Right cardiac atrium (tissue), 5 donors: Measurements from ENCODE around the gene POPDC2. TPM values are rescaled to one million over a fixed set of nuclear protein-coding genes. Genes with fewer than 3 reads are reported as not detected.
"Not testable (repeated sequence)": the region's sequence is repeated elsewhere in the genome, so short reads cannot be mapped to it uniquely, and the experiment has no call there.

ENCODE experiments used
- ATAC-seq, 2 donors: fragments of 200-7000 bp; cut with Tn5 transposase; one replicate each; pipeline versions ENCODE4 v1.8.0 to v1.9.1; 2020; ENCODE audit warnings: moderate library complexity in 2 of 2, mild to moderate bottlenecking in 1 of 2
- DNase-seq, 3 donors: peaks; one replicate each; pipeline ENCODE4 v3.0.0-alpha.2; 2020
- H3K27ac ChIP-seq: one replicate; pipeline ENCODE4 v1.5.1; 2013; ENCODE audit warnings: mild to moderate bottlenecking, low read length, control low read depth, moderate library complexity
- H3K27me3 ChIP-seq: one replicate; pipeline ENCODE4 v1.6.1; 2013; ENCODE audit not compliant: control insufficient read depth, insufficient read depth
- H3K4me1 ChIP-seq: one replicate; pipeline ENCODE4 v1.6.1; 2013; ENCODE audit warnings: low read length; ENCODE audit not compliant: control insufficient read depth, insufficient read depth
- H3K4me3 ChIP-seq: one replicate; pipeline ENCODE4 v1.5.1; 2013; ENCODE audit warnings: low read length, control low read depth
- H3K9me3 ChIP-seq: one replicate; pipeline ENCODE4 v1.6.1; 2013; ENCODE audit warnings: low read length; ENCODE audit not compliant: control insufficient read depth
- WGBS: extraction: QIAGEN DNeasy Blood & Tissue Kit; methylation state at CpG from one replicate; pipeline ENCODE4 v1.1.7; 2013; 5-methylcytosine and 5-hydroxymethylcytosine counted together
- intact Hi-C, 4 donors: fragments of 100-400 bp; cut with DNase I; formaldehyde crosslinking; loops; one replicate each; pipeline versions ENCODE4 v1.11.0 to v1.14.0; 2022 to 2023
- polyA plus RNA-seq: library from polyadenylated mRNA; stranded (reverse); fragments of 200-250 nt; gene quantifications from one replicate; pipeline ENCODE4 v1.2.3, GENCODE V29; 2013
- total RNA-seq, 4 donors: library from RNA; stranded (reverse); fragmentation: NEBNext Ultra II Directional; extraction: Animal tissue kit (Norgen Biotek cat#: 25700); gene quantifications; one replicate each; pipeline ENCODE4 v1.2.1, GENCODE V29; 2021
- donor health status: healthy with polysubstance abuse.
- donor health status: DM: no; HTN: yes; CAD: no.
- donor health status: DM: no; HTN: no; CAD: no.
- donor health status: DM: no; HTN: yes; CAD: no; lungs with severe emphysema.
- donor health status: DM: yes; HTN: yes; CAD: no.

POPDC2 gene
- total and polyA plus RNA-seq, 5 donors, result 348 to 827 (median 504) TPM

GRCh38 chr3:119690043-119690656, 29.8 kb upstream of the POPDC2 start:
- intact Hi-C loops, result no loop called here
- no peak for DNase-seq
- Histone ChIP-seq H3K27me3 (no peaks in the 10 kb centered on the region), H3K4me3 (no peak overlapping the region), H3K4me1 (no peaks in the 10 kb centered on the region), H3K9me3 (no peaks in the 10 kb centered on the region), H3K27ac (no peak overlapping the region)
- no peak for ATAC-seq
- WGBS, result 51% methylated on average over 4 of the region's 4 CpGs

DNA sequence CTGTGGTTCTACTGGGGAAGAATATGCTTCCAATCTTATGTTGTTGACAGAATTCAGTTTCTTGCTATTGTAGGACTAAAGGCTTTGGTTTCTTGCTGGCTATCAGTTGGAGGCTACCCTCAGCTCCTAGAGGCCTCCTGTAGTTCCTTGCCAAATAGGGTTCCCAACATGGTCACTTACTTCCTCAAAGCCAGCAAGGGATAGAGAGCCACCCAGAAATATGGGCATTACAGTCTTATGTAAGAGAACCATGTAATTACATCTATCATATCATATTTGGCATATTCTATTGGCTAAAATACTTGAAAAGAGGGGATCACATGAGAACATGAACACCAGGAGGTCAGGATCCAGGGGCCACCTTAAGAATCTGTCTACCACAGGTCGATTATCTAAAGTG, 23.0 kb upstream of the POPDC2 start:
- intact Hi-C loops, result loop anchor here in 2 of 4 donors (10.0 kb wide), 2 partner anchors 159 to 409 kb away; no protein-coding TSS in a partner anchor
- Histone ChIP-seq H3K9me3 (no peaks in the 10 kb centered on the region), H3K4me3 (no peak overlapping the region), H3K27me3 (no peaks in the 10 kb centered on the region), H3K27ac (no peak overlapping the region), H3K4me1 (no peaks in the 10 kb centered on the region)
- 37% methylated on average over 1 of the region's 1 CpG for WGBS
- DNase-seq, result no peak
- no peak for ATAC-seq

DNA sequence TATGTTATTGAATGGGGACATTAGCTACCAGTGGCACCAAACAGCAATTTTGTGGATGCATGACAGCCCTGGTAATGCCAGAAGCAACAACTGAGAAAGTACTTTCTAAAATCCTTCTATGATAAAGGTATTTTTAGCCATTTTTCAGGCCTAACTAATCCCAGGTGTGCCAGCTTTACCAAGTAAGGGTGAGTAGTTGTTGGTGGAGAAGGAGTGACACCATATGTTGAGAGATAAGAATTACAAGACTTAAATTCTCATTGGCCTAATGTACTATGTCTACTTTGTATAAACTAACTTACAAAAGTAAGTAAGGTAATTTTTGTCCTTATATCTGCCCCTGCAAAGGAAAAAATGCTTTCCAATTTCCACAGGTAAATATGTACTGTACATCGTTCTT, 20.9 kb upstream of the POPDC2 start:
- Histone ChIP-seq H3K27ac (no peak overlapping the region), H3K4me3 (no peak overlapping the region), H3K9me3 (no peaks in the 10 kb centered on the region), H3K4me1 (no peaks in the 10 kb centered on the region), H3K27me3 (no peaks in the 10 kb centered on the region)
- no peak for ATAC-seq
- no peak for DNase-seq
- intact Hi-C loops, result loop anchor here in 2 of 4 donors (10.0 kb wide), 2 partner anchors 156 to 406 kb away; no protein-coding TSS in a partner anchor
- 43% methylated on average over 1 of the region's 1 CpG for WGBS

GRCh38 chr3:119679874-119680273, 19.5 kb upstream of the POPDC2 start:
- H3K4me3 ChIP-seq, result no peak overlapping the region
- no peak for DNase-seq
- H3K4me1 ChIP-seq, result peaks cover 3% of the 10 kb centered on the region
- intact Hi-C loops, result loop anchor here in 3 of 4 donors (10.0 kb wide), 3 partner anchors 75 to 405 kb away; no protein-coding TSS in a partner anchor
- no peaks in the 10 kb centered on the region for H3K9me3 ChIP-seq
- H3K27ac ChIP-seq, result no peak overlapping the region
- ATAC-seq, result no peak
- no peaks in the 10 kb centered on the region for H3K27me3 ChIP-seq

- H3K4me1 ChIP-seq, H3K27me3 ChIP-seq, H3K27ac ChIP-seq, H3K9me3 ChIP-seq, ATAC-seq, H3K4me3 ChIP-seq: not testable (repeated sequence)
- intact Hi-C loops, result loop anchor here in 2 of 4 donors (10.0 kb wide), 1 partner anchor 73 kb away; no protein-coding TSS in a partner anchor
- DNase-seq, result peak in 2 of 3 donors; percentile 44 to 51
- WGBS, result 97% methylated on average over 10 of the region's 10 CpGs
Measured at GRCh38 chr3:119678209-119678608, 17.8 kb upstream of the POPDC2 start.

- intact Hi-C loops, result loop anchor here in 2 of 4 donors (10.0 kb wide), 1 partner anchor 73 kb away; no protein-coding TSS in a partner anchor
- WGBS, result 9% methylated on average over 6 of the region's 6 CpGs
- Histone ChIP-seq H3K27me3 (no peaks in the 10 kb centered on the region), H3K27ac (peak overlapping the region; percentile 100), H3K4me1 (peaks cover 3% of the 10 kb centered on the region), H3K9me3 (no peaks in the 10 kb centered on the region), H3K4me3 (peak overlapping the region; percentile 69)
- DNase-seq (no peak), ATAC-seq (no peak)
Measured at GRCh38 chr3:119677641-119677934, 17.2 kb upstream of the POPDC2 start.

DNA sequence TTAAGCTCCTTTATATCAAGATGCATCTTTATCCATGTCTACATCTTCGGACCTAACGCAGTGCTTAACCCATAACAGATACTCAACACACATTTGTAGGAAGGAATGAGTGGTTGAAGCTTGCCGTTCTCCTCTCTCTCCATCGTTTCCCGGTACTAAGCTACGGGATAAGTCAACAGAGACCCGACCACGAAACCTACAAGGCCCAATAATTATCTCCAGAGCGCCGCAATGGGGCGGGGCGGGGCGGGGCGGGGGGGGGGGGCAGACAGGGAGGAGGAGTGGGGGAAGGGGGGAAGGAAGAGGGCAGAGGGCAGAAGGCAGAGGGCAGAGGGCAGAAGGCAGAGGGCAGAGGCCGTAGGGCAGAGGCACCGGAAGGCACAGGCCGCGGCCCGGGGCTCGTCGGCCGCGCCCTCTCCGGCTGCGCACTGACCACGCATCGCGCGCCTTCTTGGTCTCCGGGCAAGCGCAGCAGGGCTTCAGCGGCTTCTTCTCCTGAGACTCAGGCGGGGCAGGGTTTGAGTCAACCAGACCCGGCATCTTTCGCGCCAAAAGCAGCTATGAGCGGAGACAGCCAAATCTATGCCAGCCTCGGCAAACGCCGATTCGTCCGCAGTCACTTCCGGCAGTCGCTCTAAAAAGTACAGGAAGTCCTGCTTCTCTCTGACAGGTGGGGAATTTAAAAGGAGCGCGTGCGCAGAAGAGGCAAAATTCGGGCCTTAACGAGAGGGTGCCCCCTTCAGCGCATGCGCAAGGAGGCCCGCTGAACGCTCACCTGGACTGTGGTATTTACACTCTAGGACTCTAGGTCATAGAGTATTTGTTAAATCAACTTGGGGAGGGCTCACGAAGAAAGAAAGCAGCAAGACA, 16.6 kb upstream of the POPDC2 start, which contains the start of gene COX17:
TSS of gene COX17 (minus strand) at position 636 of the 870 bp plus-strand sequence. CDS start at position 540, 96 bp downstream.
- intact Hi-C loops, result loop anchor here in 2 of 4 donors (10.0 kb wide), 1 partner anchor 72 kb away; no protein-coding TSS in a partner anchor
- DNase-seq (peak; percentile 95 to 97 (median 96)), ATAC-seq (peak; percentile 93 to 94)
- H3K27me3 ChIP-seq, result no peaks in the 10 kb centered on the region
- H3K27ac ChIP-seq, result peak within 1 kb of the TSS; percentile 100
- H3K4me3 ChIP-seq, result peak within 1 kb of the TSS; percentile 69
- H3K9me3 ChIP-seq, result no peaks in the 10 kb centered on the region
- H3K4me1 ChIP-seq, result peaks cover 3% of the 10 kb centered on the region
- under 1% methylated on average over 53 of the region's 54 CpGs for WGBS

GRCh38 chr3:119676020-119676419, 15.6 kb upstream of the POPDC2 start:
- Histone ChIP-seq H3K4me1 (peaks cover 3% of the 10 kb centered on the region), H3K9me3 (no peaks in the 10 kb centered on the region), H3K27me3 (no peaks in the 10 kb centered on the region), H3K27ac (peak overlapping the region; percentile 89), H3K4me3 (peak overlapping the region; percentile 69)
- no peak for DNase-seq
- intact Hi-C loops, result loop anchor here in 2 of 4 donors (10.0 kb wide), 1 partner anchor 71 kb away; no protein-coding TSS in a partner anchor
- 41% methylated on average over 1 of the region's 1 CpG for WGBS
- no peak for ATAC-seq

DNA sequence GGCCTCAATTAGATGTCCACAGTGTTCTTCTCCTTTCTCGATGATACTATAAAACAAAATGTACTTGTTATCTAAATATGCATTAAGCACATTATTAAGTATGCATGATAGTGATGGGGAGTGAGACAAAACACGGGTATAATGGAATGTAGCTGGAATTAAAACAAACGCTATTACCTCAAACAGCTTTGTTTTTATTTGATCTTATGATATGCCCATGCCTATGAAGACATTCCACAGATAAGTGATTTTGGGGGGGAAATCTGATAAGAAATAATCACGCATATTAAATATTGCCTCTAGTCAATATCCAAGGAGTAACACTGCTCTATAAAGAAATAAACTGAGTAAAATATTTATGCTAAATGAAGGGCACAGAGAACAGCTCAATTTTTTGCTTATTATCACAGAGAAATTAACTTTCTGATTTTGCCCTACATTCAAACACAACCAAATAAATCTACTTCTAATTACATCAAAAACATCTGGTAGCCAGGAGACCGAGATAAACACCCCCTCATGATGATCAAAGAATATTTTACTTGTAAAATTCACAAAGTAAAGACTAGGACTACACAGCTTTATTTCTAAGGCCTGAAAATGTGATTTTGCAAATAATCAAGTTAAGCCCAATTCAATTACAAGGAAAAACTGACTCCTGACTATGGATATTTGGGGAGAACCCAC, 14.9 kb upstream of the POPDC2 start:
- peaks cover 3% of the 10 kb centered on the region for H3K4me1 ChIP-seq
- peak overlapping the region; percentile 69 for H3K4me3 ChIP-seq
- peak overlapping the region; percentile 89 for H3K27ac ChIP-seq
- no peaks in the 10 kb centered on the region for H3K27me3 ChIP-seq
- intact Hi-C loops, result loop anchor here in 2 of 4 donors (10.0 kb wide), 1 partner anchor 71 kb away; no protein-coding TSS in a partner anchor
- DNase-seq (no peak), ATAC-seq (no peak)
- no peaks in the 10 kb centered on the region for H3K9me3 ChIP-seq
- 63% methylated on average over 5 of the region's 5 CpGs for WGBS

GRCh38 chr3:119673875-119674274, 13.5 kb upstream of the POPDC2 start:
- Histone ChIP-seq H3K27ac (no peak overlapping the region), H3K27me3 (no peaks in the 10 kb centered on the region), H3K9me3 (no peaks in the 10 kb centered on the region), H3K4me3 (no peak overlapping the region), H3K4me1 (peaks cover 3% of the 10 kb centered on the region)
- no peak for ATAC-seq
- 92% methylated on average over 18 of the region's 18 CpGs for WGBS
- peak in 1 of 3 donors; percentile 61 for DNase-seq
- intact Hi-C loops, result loop anchor here in 2 of 4 donors (10.0 kb wide), 1 partner anchor 69 kb away; no protein-coding TSS in a partner anchor
